Measurements from ENCODE around the gene DTD2.

DNA sequence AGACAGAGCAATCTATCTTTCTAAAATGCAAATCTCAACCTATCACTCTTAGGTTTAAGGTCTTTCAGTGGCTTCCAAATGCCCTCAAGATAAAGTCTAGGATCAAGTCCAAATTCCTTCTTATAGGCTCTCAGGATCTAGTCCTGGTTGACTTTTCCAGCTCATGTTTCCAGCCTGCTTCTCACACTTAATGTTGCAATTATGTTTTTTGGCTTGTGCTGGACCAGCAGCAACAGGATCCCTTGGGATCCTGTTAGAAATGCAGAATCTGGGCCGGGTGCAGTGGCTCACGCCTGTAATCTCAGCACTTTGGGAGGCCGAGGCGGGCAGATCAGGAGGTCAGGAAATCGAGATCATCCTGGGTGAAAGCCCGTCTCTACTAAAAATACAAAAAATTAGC lies 19.9 kb upstream of the DTD2 start:
- TF ChIP-seq, protein P1, sequence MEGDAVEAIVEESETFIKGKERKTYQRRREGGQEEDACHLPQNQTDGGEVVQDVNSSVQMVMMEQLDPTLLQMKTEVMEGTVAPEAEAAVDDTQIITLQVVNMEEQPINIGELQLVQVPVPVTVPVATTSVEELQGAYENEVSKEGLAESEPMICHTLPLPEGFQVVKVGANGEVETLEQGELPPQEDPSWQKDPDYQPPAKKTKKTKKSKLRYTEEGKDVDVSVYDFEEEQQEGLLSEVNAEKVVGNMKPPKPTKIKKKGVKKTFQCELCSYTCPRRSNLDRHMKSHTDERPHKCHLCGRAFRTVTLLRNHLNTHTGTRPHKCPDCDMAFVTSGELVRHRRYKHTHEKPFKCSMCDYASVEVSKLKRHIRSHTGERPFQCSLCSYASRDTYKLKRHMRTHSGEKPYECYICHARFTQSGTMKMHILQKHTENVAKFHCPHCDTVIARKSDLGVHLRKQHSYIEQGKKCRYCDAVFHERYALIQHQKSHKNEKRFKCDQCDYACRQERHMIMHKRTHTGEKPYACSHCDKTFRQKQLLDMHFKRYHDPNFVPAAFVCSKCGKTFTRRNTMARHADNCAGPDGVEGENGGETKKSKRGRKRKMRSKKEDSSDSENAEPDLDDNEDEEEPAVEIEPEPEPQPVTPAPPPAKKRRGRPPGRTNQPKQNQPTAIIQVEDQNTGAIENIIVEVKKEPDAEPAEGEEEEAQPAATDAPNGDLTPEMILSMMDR (IDR thresholded peaks at IDR 0.05; ENCODE audit: low read depth, low read length, missing input control), result no peak
- TF ChIP-seq YY1 (IDR thresholded peaks at IDR 0.05) (no peak), JUND (IDR thresholded peaks at IDR 0.05) (no peak), RAD21 (IDR thresholded peaks at IDR 0.05) (no peak), TAF1 (conservative IDR thresholded peaks at IDR 0.05) (no peak), GABPA (IDR thresholded peaks at IDR 0.05 in 1 of 2, conservative IDR thresholded peaks at IDR 0.05 in 1 of 2) (no peak), EGR1 (IDR thresholded peaks at IDR 0.05; ENCODE audit: low read depth in 2 of 2) (no peak)

Data from liver (tissue), 3 donors.